ENCODE results near the gene SPPL2C.

SPPL2C gene

DNA sequence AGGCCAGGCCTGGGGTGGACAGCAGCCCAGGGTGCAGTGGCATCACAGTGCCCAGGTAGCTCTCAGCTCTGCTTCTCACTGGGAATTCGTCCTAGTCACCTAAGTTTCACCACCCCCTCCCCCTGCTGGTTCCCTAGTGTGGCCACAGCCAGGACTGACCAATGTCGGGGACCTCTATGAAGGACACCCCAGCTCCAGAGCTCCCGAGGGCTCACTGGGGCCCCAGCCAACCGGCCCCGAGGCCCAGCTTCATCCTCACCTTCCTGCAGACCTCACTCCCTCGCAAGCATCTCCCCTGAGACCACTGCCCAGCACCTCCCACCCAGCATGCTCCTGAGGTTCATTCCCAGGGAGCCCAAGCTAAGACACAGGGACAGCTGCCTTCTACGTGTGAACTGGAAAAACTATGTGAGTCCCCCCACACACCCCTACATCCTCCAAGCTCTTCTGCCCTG is 4.9 kb downstream of the SPPL2C start:
- Histone ChIP-seq H3K4me1 (ENCODE audit: low read length) (no peaks in the 10 kb centered on the region; the same call in 1 of the 2 replicates), H3K4me3 (ENCODE audit: low read length) (no peak overlapping the region), H3K27me3 (ENCODE audit: low read depth, low read length) (no peaks in the 10 kb centered on the region), H3K9me3 (ENCODE audit: insufficient read depth, low read length) (no peaks in the 10 kb centered on the region), H3K79me2 (ENCODE audit: low read length) (no peaks in the 10 kb centered on the region), H3K4me2 (ENCODE audit: low read length) (no peak overlapping the region), H3K27ac (ENCODE audit: low read length) (no peak overlapping the region), H3K9ac (ENCODE audit: low read length) (no peak overlapping the region), H4K20me1 (ENCODE audit: insufficient read depth, low read length) (no peaks in the 10 kb centered on the region), H2AFZ (ENCODE audit: low read depth, low read length) (no peak overlapping the region), H3K36me3 (replicated peaks; ENCODE audit: low read depth, low read length) (no peaks in the 10 kb centered on the region)
- TF ChIP-seq EZH2phosphoT487 (IDR thresholded peaks at IDR 0.05; ENCODE audit: low read depth) = no peak

- no peak for TF ChIP-seq EZH2phosphoT487 (IDR thresholded peaks at IDR 0.05; ENCODE audit: low read depth)
- no peak for TF ChIP-seq CTCF (IDR thresholded peaks at IDR 0.05; ENCODE audit: low read depth, low read length)
- no peaks in the 10 kb centered on the region for H3K79me2 ChIP-seq (ENCODE audit: low read length)
- H3K9me3 ChIP-seq (ENCODE audit: insufficient read depth, low read length) = no peaks in the 10 kb centered on the region
- H2AFZ ChIP-seq (ENCODE audit: low read depth, low read length) = no peak overlapping the region
- no peak overlapping the region for H3K27ac ChIP-seq (ENCODE audit: low read length)
- H4K20me1 ChIP-seq (ENCODE audit: insufficient read depth, low read length) = no peaks in the 10 kb centered on the region
- no peak overlapping the region for H3K4me2 ChIP-seq (ENCODE audit: low read length)
- H3K4me3 ChIP-seq (ENCODE audit: low read length) = no peak overlapping the region
- no peaks in the 10 kb centered on the region for H3K27me3 ChIP-seq (ENCODE audit: low read depth, low read length)
- no peaks in the 10 kb centered on the region for H3K36me3 ChIP-seq (replicated peaks; ENCODE audit: low read depth, low read length)
- H3K9ac ChIP-seq (ENCODE audit: low read length) = no peak overlapping the region
- no peaks in the 10 kb centered on the region; the same call in 1 of the 2 replicates for H3K4me1 ChIP-seq (ENCODE audit: low read length)
Measured at GRCh38 chr17:45850011-45850410, 5.3 kb downstream of the SPPL2C start.

DNA sequence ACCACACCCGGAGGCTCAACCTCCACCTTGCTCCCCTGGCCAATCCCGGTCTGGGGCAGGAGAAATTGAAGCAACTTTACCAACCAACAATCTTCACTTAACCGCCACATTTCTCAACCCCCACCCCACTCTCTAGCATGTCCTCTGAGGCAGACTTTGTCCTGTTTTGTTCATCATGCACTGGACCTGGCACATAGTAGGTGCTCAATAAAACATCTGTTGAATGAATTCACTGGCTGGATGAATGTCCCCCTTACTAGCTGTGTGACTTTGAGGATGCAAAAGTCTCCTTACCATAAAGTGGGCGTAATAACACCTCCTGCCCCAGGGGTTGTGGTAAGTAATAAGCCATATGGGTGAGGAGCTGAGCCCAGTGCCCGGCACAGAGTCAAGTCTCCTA is 5.8 kb downstream of the SPPL2C start:
- no peak overlapping the region for H3K4me3 ChIP-seq (ENCODE audit: low read length)
- H3K4me2 ChIP-seq (ENCODE audit: low read length) = no peak overlapping the region
- no peak overlapping the region for H3K27ac ChIP-seq (ENCODE audit: low read length)
- H3K4me1 ChIP-seq (ENCODE audit: low read length) = no peaks in the 10 kb centered on the region; the same call in 1 of the 2 replicates
- no peak overlapping the region for H2AFZ ChIP-seq (ENCODE audit: low read depth, low read length)
- no peak overlapping the region for H3K9ac ChIP-seq (ENCODE audit: low read length)
- no peaks in the 10 kb centered on the region for H3K36me3 ChIP-seq (replicated peaks; ENCODE audit: low read depth, low read length)
- no peaks in the 10 kb centered on the region for H3K27me3 ChIP-seq (ENCODE audit: low read depth, low read length)
- H3K9me3 ChIP-seq (ENCODE audit: insufficient read depth, low read length) = no peaks in the 10 kb centered on the region
- no peaks in the 10 kb centered on the region for H3K79me2 ChIP-seq (ENCODE audit: low read length)
- no peak for TF ChIP-seq CTCF (IDR thresholded peaks at IDR 0.05; ENCODE audit: low read depth, low read length)
- TF ChIP-seq EZH2phosphoT487 (IDR thresholded peaks at IDR 0.05; ENCODE audit: low read depth) = no peak
- no peaks in the 10 kb centered on the region for H4K20me1 ChIP-seq (ENCODE audit: insufficient read depth, low read length)

DNA sequence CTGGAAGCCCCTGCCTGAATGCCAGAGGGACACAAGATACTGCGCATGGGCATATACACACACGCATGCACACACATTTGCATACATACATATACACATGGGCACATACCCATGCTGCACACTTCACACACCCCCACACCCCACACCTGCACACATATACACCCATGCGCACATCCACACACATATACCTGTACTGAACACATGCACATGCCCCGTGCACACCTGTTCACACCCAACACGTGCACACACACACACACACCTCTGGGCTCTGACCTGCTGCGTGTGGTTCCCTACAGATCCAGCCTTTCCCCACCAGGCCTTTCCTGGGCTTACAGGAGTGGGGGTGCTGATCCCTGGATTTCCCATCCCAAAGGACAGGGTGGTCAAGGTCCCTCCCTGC is 6.3 kb downstream of the SPPL2C start:
- Histone ChIP-seq H3K4me3 (ENCODE audit: low read length) (no peak overlapping the region), H3K36me3 (replicated peaks; ENCODE audit: low read depth, low read length) (no peaks in the 10 kb centered on the region), H3K27me3 (ENCODE audit: low read depth, low read length) (no peaks in the 10 kb centered on the region), H3K9me3 (ENCODE audit: insufficient read depth, low read length) (no peaks in the 10 kb centered on the region), H2AFZ (ENCODE audit: low read depth, low read length) (no peak overlapping the region), H3K79me2 (ENCODE audit: low read length) (no peaks in the 10 kb centered on the region), H3K9ac (ENCODE audit: low read length) (no peak overlapping the region), H3K4me2 (ENCODE audit: low read length) (no peak overlapping the region), H3K27ac (ENCODE audit: low read length) (no peak overlapping the region), H4K20me1 (ENCODE audit: insufficient read depth, low read length) (no peaks in the 10 kb centered on the region), H3K4me1 (ENCODE audit: low read length) (no peaks in the 10 kb centered on the region; the same call in 1 of the 2 replicates)
- no peak for TF ChIP-seq EZH2phosphoT487 (IDR thresholded peaks at IDR 0.05; ENCODE audit: low read depth)
- no peak for TF ChIP-seq CTCF (IDR thresholded peaks at IDR 0.05; ENCODE audit: low read depth, low read length)

All from OCI-LY3 (cell line).